22Rv1 (cell line): ENCODE results near the gene RAI1.

ENCODE experiments used
- ZFX ChIP-seq: fragments of 450-650 bp; IDR thresholded peaks from 2 replicates; pipeline ENCODE4 v1.6.1; 2017; ENCODE audit warnings: antibody characterized with exemption, borderline replicate concordance
- TF ChIP-seq, protein P1 (sequence below): fragments of 450-650 bp; IDR thresholded peaks from 2 replicates; pipeline ENCODE4 v1.5.1; 2017; ENCODE audit warnings: mild to moderate bottlenecking

DNA sequence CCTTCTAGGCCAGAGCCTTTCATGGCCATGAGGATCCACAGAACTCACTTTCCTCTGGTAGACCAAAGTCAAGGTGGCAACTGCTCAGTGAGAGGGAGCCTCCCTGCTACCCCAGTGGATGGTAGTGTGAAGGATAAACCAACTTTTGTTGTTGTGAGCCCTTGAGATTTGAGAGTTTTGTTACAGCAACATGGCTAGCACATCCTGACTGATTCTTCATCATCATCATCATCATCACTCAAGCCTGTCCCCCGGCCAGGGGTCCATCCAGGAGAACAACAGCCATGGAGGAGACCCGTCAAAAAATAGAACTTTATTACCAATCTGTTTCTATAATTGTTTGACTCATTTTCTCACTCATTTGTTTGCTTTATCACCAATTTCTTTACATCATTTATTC lies 23.7 kb downstream of the RAI1 start:
- TF ChIP-seq, protein P1, sequence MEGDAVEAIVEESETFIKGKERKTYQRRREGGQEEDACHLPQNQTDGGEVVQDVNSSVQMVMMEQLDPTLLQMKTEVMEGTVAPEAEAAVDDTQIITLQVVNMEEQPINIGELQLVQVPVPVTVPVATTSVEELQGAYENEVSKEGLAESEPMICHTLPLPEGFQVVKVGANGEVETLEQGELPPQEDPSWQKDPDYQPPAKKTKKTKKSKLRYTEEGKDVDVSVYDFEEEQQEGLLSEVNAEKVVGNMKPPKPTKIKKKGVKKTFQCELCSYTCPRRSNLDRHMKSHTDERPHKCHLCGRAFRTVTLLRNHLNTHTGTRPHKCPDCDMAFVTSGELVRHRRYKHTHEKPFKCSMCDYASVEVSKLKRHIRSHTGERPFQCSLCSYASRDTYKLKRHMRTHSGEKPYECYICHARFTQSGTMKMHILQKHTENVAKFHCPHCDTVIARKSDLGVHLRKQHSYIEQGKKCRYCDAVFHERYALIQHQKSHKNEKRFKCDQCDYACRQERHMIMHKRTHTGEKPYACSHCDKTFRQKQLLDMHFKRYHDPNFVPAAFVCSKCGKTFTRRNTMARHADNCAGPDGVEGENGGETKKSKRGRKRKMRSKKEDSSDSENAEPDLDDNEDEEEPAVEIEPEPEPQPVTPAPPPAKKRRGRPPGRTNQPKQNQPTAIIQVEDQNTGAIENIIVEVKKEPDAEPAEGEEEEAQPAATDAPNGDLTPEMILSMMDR: no peak
- no peak for TF ChIP-seq ZFX
